Measurements from ENCODE around the gene RANBP17.

DNA sequence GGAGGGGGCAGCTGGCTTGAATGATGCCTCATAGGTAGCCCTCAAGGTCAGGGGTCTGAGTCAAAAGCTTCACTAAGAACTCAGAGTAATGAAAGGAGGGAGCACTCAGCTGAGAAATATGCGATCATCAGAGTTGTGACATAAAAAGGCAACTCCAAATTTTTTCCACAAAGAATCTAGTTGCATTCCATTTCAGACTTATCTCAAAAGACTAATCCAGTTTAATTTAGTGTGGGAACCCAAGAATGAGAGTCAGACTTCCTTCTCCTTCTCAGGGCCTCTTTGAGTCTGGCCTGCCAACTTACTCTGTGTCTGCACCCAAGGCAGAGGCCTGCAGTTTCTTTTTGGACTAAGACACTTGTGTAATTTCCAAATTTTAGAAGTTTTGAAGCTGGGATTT lies 43.6 kb upstream of the RANBP17 start:
- TF ChIP-seq CTCF (IDR thresholded peaks at IDR 0.05) (no peak), POLR2A (IDR thresholded peaks at IDR 0.05) (no peak)
